Measurements from ENCODE around the gene IGSF9B. TPM values are rescaled to one million over a fixed set of nuclear protein-coding genes. Genes with fewer than 3 reads are reported as not detected.
A peak's percentile ranks its signal among the peaks of the same experiment; 100 is the strongest.
"Not testable (repeated sequence)": the region's sequence is repeated elsewhere in the genome, so short reads cannot be mapped to it uniquely, and the experiment has no call there.

IGSF9B gene
- not detected in 2 replicates for total RNA-seq

DNA sequence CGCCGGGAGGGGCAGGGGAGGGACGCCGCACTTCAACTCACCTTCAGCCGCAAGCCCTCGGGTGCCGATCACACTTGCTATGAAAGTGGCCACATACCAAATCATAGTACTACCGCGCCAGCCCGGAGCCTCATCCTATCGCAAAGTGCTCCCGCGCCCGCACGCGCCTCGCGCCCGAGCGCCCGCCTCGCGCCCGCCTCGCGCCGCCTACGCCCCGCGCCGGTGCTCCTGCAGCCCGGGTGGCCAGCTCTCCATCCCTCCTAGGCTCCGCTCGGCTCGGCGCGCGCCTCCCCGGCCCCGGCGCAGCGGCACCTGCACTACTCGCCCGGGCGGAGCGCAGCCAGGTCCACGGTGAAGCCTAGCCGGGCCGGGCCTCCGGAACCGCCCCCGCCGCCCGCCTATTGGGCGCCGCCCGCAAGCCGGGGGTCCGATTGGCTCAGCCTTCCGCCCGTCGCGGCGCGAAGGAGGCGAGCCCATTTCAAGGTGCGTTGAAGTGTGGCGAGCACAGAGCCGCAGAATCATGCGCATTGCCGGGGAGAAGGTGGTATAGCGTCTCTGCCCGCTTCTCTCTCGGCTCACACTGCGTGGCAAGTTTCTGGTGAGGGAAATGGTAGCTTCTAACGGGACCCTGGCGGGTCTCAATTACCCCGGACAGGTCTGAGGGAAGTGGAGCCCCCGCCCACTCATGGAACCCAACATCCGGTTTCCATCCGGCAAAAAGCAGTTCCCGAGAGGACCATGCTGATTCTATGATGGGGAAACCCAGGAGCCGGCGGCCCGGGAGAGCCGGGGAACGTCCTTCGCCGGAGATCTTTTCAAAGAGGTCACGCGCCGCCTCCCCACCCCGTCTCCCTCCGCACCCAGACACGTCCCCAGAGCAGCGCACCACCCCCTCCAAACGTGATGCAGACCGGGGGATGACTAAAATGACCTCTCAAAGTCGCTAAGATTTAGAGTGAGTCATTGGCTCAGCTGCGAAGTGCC, at the start of gene IGSF9B:
IGSF9B (minus strand) TSS at position 319 of the 984 bp plus-strand sequence; CDS start at position 105, 214 bp downstream.
- DNase-seq (ENCODE audit: low read depth in 2 of 2), result peak; percentile 28 to 65

- DNase-seq (ENCODE audit: low read depth in 2 of 2), result no peak
These were observed 47.9 kb upstream of the IGSF9B start for GRCh38 chr11:134004496-134005172.

DNA sequence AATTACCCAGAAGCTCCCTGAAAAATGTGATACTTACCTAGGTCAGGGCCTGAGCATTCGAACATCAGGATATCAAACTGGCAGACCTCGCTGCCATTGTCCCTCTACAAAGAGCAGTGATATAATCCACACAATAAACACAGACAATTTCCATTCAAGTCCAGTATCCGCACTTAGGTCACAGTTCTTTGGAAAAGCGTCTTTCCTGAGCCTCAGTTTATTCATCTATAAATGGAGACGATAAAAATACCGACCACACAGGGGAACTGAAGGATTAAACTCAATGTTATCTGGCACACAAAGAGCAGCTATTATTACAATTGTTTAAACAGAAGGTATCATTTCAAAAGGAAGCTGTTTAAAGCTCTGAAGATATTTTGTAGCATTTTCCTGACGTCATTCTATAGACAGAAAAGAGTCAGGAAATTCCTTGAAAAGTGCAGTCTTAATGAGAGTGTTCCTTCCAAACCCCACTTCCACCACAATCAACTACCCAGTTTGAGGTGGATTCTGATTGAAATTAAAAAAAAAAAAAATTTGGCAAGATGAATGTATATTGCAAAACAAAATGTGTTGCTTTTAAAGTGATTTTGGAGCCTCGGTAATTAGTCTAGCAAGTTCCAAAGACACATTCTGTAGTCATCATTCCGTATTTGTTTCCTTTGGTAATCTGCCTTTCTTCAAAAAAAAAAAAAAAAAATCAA, 47.2 kb upstream of the IGSF9B start:
- DNase-seq (ENCODE audit: low read depth in 2 of 2), result no peak

GRCh38 chr11:134002819-134003218, 46.1 kb upstream of the IGSF9B start:
- not testable (repeated sequence) for DNase-seq (ENCODE audit: low read depth in 2 of 2)

DNA sequence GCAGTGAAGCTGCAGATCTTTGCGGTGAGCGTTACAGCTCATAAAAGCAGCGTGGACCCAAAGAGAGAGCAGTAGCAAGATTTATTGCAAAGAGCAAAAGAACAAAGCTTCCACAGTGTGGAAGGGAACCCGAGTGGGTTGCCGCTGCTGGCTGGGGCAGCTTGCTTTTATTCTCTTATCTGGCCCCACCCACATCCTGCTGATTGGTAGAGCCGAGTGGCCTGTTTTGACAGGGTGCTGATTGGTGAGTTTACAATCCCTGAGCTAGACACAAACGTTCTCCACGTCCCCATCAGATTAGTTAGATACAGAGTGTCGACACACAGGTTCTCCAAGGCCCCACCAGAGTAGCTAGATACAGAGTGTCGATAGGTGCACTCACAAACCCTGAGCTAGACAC, 45.6 kb upstream of the IGSF9B start:
- not testable (repeated sequence) for DNase-seq (ENCODE audit: low read depth in 2 of 2)

- DNase-seq (ENCODE audit: low read depth in 2 of 2), result no peak
These were observed 44.8 kb upstream of the IGSF9B start for GRCh38 chr11:134001596-134001995.

GRCh38 chr11:134001088-134001487, 44.3 kb upstream of the IGSF9B start:
- DNase-seq (ENCODE audit: low read depth in 2 of 2), result no peak

GRCh38 chr11:133999355-133999754, 42.6 kb upstream of the IGSF9B start:
- no peak for DNase-seq (ENCODE audit: low read depth in 2 of 2)

- DNase-seq (ENCODE audit: low read depth in 2 of 2), result no peak
These were observed 40.8 kb upstream of the IGSF9B start for GRCh38 chr11:133997554-133997953.

- no peak for DNase-seq (ENCODE audit: low read depth in 2 of 2)
These were observed 39.9 kb upstream of the IGSF9B start for GRCh38 chr11:133996671-133997070.

GRCh38 chr11:133995066-133995465, 38.3 kb upstream of the IGSF9B start:
- no peak for DNase-seq (ENCODE audit: low read depth in 2 of 2)

DNA sequence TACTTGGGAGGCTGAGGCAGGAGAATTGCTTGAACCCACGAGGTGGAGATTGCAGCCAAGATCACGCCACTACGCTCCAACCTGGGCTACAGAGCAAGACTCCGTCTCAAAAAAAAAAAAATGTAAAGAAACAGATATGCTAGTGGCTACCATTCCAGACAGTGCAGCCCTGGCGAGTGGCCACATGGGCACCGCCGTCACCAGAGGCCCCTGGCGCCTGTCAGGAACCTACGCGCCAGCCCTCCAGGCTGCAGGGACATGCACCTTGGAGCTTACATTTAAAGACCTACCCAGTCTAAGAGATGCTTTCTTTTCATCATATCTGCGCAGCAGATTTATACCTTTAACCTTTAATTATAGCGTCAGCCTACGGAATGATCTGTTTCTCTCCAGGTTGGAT, 37.2 kb upstream of the IGSF9B start:
- DNase-seq (ENCODE audit: low read depth in 2 of 2), result no peak

DNA sequence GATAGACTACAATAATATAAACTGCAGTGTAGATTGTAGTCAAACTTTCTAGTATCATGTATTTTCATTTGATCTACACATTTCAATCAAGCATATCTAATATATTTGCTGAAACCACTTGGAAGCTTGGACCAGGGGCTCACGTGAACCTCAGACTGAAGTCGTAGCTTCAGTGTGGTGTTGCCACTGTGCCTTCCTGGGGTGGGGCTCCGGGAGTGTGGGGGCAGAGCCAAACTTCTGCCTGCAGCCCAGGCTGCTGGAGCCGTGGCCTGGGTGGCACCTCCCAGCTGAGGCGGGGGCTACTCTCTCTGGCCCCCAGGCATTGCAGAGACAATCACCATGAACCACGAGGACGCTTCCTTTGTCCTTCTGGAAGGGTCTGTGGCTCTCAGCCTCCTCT, 36.3 kb upstream of the IGSF9B start:
- DNase-seq (ENCODE audit: low read depth in 2 of 2), result no peak

DNA sequence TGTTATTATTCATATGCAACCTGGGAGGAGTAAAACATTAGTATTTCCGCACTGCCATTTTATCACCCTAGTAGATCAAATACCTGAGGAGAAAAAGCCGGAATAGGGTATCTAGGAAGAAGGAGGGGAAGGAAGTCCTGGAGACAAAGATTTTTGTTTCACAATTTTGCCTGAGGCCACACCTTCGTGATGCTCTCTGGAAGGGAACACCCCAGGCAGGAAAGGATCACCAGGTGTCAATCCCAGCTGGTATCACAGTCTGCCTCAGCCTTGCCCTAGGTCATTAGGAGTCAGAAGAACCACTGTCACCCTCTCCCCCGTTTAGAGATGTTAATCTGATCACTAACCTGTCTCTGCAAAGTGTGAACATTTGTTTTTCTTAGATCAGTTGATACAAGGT, 35.4 kb upstream of the IGSF9B start:
- no peak for DNase-seq (ENCODE audit: low read depth in 2 of 2)

GRCh38 chr11:133991101-133991500, 34.3 kb upstream of the IGSF9B start:
- DNase-seq (ENCODE audit: low read depth in 2 of 2), result no peak

DNA sequence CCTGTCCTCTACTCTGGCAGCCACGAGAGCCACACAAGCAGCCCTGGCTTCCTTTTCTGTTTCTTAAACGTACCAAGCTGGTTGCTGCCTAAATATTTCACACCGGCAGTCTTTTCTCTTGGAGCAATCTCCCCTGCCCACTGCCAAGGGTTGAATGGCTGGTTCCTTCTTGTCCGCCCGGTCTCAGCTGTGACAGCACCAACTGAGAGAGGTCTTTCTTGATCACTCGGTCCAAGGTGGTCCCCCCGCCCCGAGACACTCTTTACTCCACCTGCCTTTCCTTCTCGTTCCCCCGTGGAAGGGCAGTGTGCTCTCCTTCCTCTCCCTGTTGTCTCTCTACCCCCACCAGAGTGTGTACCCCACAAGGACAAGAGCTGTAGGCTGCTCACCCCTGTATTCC, 33.7 kb upstream of the IGSF9B start:
- no peak for DNase-seq (ENCODE audit: low read depth in 2 of 2)

GRCh38 chr11:133988686-133989410, 32.1 kb upstream of the IGSF9B start:
- no peak for DNase-seq (ENCODE audit: low read depth in 2 of 2)

- DNase-seq (ENCODE audit: low read depth in 2 of 2), result no peak
These were observed 30.4 kb upstream of the IGSF9B start for GRCh38 chr11:133987171-133987570.

DNA sequence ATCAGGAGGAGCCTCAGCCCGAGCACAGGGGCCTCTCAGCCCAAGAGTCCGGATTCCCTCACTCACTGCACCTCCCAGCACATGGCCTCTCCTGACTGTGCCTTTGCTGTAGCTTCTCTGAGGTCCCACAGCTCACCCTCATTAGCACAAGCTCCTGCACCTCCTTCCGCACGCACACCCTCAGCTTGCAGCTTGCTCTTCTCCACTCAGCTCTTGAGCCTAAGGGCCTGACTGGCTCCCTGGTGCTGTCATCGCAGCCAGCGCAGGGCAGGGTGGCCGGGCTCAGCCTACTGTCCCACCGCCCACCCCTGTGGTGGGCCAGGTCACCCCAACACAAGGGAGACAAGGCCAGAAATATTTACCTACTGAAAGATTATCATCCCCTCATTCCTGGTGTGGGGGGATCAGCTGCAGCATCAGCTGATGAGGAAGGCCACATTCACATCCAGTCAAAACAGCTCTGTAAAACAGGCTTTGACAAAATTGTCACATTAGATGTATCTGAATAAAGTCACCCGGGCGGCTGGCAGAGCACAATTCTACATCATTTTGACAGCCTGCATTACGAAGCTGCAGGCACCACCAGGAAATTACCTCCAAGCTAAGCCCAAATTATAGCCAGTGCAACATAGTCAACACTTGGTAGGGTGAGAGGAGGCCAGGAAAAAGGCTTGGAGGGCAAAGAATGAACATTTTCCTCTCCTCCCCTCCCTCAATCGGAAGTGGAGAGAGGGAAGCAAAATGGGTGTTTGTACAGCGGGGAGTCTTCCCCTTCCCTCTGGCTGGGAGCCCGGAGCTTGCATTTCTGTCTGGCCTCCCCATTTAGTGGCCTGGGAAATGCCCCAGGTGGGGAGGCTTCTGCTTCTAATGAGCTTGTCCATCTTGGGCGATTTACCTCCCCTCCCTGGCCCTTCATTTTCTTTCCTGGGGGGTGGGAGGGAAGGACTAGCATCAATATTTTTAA, 29.5 kb upstream of the IGSF9B start:
- DNase-seq (ENCODE audit: low read depth in 2 of 2), result no peak

GRCh38 chr11:133984828-133985227, 28.1 kb upstream of the IGSF9B start:
- no peak for DNase-seq (ENCODE audit: low read depth in 2 of 2)
